ENCODE results near the gene RHBDD1.

DNA sequence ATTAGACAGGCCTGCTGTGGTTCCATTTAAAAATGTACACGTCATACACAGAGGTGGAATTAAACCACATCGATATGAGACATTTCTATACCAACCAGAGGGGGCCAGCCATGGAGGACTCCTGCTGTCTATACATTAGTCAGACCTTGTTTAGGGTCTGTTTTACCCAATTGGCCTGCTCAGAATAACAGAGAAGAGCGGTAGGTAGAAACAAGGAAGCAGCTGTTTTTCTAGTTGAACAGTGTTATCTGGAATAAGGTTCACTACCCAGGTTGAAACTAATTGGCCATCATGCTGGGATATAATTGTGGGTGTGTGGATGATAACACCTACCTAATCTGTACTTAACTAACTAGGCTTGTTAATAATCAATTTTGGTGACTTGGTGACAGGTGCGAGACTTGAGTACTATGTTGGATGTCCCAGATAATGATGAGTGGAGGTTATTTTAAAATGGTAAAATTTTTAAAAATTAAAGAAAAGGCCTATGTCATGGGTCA is 47.5 kb downstream of the RHBDD1 start:
- no peak for TF ChIP-seq CTCF (conservative IDR thresholded peaks at IDR 0.05; ENCODE audit: low read depth, low read length)
- TF ChIP-seq EZH2 (IDR thresholded peaks at IDR 0.05; ENCODE audit: borderline replicate concordance, low read depth, low read length, poor library complexity, severe bottlenecking), result no peak

Data from A673 (cell line).